GM21381 (cell line): ENCODE measurements around the gene EDEM1.
"Not testable (repeated sequence)": the region's sequence is repeated elsewhere in the genome, so short reads cannot be mapped to it uniquely, and the experiment has no call there.

Experiments used
- ATAC-seq: cut with Tn5 transposase; IDR thresholded peaks from one replicate; pipeline ENCODE4 v1.9.1; 2021; ENCODE audit warnings: mild to moderate bottlenecking, moderate library complexity; ENCODE audit not compliant: unreplicated experiment

The EDEM1 gene

GRCh38 chr3:5231074-5231473 lies 43.6 kb downstream of the EDEM1 start:
- no peak for ATAC-seq

- ATAC-seq: no peak
These were observed 44.0 kb downstream of the EDEM1 start for GRCh38 chr3:5231487-5231886.

GRCh38 chr3:5232570-5232969 lies 45.1 kb downstream of the EDEM1 start:
- ATAC-seq: no peak

- ATAC-seq: no peak
These were observed 45.5 kb downstream of the EDEM1 start for GRCh38 chr3:5233026-5233425.

GRCh38 chr3:5235655-5236054 lies 48.1 kb downstream of the EDEM1 start:
- ATAC-seq: no peak

GRCh38 chr3:5238545-5238944 lies 51.0 kb downstream of the EDEM1 start:
- no peak for ATAC-seq

- ATAC-seq: no peak
These were observed 52.1 kb downstream of the EDEM1 start for GRCh38 chr3:5239602-5240001.

GRCh38 chr3:5240740-5241139 lies 53.2 kb downstream of the EDEM1 start:
- no peak for ATAC-seq

- not testable (repeated sequence) for ATAC-seq
These were observed 55.3 kb downstream of the EDEM1 start for GRCh38 chr3:5242785-5243184.

- ATAC-seq: no peak
These were observed 58.4 kb downstream of the EDEM1 start for GRCh38 chr3:5245927-5246326.

- ATAC-seq: no peak
These were observed 61.3 kb downstream of the EDEM1 start for GRCh38 chr3:5248822-5249221.

GRCh38 chr3:5250467-5251195 lies 63.1 kb downstream of the EDEM1 start:
- no peak for ATAC-seq

- ATAC-seq: no peak
These were observed 63.7 kb downstream of the EDEM1 start for GRCh38 chr3:5251196-5251583.

GRCh38 chr3:5252131-5252530 lies 64.6 kb downstream of the EDEM1 start:
- ATAC-seq: no peak

GRCh38 chr3:5254281-5255048 lies 67.0 kb downstream of the EDEM1 start:
- ATAC-seq: no peak

GRCh38 chr3:5255404-5256344 lies 68.2 kb downstream of the EDEM1 start:
- ATAC-seq: no peak

GRCh38 chr3:5258526-5258925 lies 71.0 kb downstream of the EDEM1 start:
- no peak for ATAC-seq

- no peak for ATAC-seq
These were observed 73.5 kb downstream of the EDEM1 start for GRCh38 chr3:5260992-5261501.

GRCh38 chr3:5262507-5262906 lies 75.0 kb downstream of the EDEM1 start:
- ATAC-seq: no peak

GRCh38 chr3:5264093-5264600 lies 76.6 kb downstream of the EDEM1 start:
- ATAC-seq: no peak
